GM06990 (cell line): Measurements from ENCODE around the gene OPRD1.
"Not testable (repeated sequence)": the region's sequence is repeated elsewhere in the genome, so short reads cannot be mapped to it uniquely, and the experiment has no call there.

Experiments
- DNase-seq: peaks from one replicate; pipeline ENCODE4 v3.0.0-alpha.2; 2011; ENCODE audit not compliant: insufficient read length; ENCODE audit errors: extremely low read depth
- H3K27me3 ChIP-seq: replicated peaks from 2 replicates; pipeline ENCODE4 v1.6.0; 2011; ENCODE audit warnings: low read length; ENCODE audit not compliant: control insufficient read depth, insufficient read depth
- H3K36me3 ChIP-seq: 2 replicates; pipeline ENCODE4 v1.5.1; 2011; ENCODE audit warnings: low read length; ENCODE audit not compliant: control insufficient read depth, insufficient read depth
- H3K4me3 ChIP-seq: replicated peaks from 2 replicates; pipeline ENCODE4 v1.5.1; 2011; ENCODE audit warnings: low read depth, mild to moderate bottlenecking, control low read depth, low read length
- TF ChIP-seq, protein P1 (sequence below): IDR thresholded peaks from 2 replicates; pipeline ENCODE4 v1.5.1; 2011; ENCODE audit warnings: low read length, control low read depth, mild to moderate bottlenecking, inconsistent platforms; ENCODE audit not compliant: insufficient read depth, poor library complexity, severe bottlenecking

Gene OPRD1

DNA sequence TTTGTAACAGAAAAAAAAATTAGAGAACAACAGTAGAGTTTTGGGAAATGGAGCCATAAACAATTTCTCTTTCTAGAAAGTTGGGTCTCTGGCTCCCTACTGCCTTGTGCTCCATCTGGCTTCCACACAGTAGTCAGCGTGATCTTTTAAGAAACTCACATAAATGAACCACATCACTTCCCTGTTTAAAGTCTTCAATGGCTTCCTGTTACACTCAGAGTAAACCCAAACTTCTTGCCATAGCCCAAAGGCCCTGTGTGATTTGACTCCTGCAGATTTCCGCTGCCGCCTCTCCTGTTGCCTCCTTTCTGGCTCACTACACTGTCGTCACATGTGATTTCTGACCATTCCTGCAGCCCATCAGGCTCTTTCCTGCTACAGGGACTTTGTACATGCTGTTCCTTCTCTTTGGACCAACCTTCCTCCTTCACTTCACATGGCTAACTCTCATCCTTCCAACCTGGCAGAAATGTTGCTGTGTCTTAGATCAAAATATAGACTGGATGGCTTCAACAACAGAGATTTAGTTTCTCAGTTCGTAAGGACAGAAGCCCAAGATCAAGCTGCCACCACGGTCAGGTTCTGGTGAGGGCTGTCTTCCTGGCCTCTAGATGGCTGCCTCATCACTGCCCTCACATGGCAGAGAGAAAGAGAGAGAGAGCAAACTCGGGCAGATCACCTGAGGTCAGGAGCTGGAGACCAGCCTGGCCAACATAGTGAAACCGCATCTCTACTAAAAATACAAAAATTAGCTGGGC lies 34.0 kb downstream of the OPRD1 start:
- peak; percentile 19 for DNase-seq

DNA sequence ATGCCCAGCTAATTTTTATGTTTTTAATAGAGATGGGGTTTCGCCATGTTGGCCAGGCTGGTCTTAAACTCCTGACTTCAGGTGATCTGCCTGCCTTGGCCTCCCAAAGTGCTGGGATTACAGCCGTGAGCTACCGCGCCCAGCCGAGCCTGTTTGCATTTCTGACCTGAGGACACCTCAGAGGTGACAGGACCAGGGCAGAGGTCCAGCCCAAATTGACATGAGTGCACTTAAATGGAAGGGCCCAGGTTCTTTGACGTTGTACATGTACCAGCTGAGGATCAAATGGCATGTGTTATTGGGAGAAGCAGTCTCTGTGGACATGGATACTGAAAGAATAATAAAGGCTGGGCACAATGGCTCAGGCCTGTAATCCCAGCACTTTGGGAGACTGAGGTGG lies 35.2 kb downstream of the OPRD1 start:
- not testable (repeated sequence) for DNase-seq, H3K4me3 ChIP-seq, H3K27me3 ChIP-seq, H3K36me3 ChIP-seq

More for the DNA sequence above, 34.0 kb downstream of the OPRD1 start:
- no peaks in the 10 kb centered on the region for H3K27me3 ChIP-seq
- TF ChIP-seq, protein P1, sequence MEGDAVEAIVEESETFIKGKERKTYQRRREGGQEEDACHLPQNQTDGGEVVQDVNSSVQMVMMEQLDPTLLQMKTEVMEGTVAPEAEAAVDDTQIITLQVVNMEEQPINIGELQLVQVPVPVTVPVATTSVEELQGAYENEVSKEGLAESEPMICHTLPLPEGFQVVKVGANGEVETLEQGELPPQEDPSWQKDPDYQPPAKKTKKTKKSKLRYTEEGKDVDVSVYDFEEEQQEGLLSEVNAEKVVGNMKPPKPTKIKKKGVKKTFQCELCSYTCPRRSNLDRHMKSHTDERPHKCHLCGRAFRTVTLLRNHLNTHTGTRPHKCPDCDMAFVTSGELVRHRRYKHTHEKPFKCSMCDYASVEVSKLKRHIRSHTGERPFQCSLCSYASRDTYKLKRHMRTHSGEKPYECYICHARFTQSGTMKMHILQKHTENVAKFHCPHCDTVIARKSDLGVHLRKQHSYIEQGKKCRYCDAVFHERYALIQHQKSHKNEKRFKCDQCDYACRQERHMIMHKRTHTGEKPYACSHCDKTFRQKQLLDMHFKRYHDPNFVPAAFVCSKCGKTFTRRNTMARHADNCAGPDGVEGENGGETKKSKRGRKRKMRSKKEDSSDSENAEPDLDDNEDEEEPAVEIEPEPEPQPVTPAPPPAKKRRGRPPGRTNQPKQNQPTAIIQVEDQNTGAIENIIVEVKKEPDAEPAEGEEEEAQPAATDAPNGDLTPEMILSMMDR = peak; percentile 50
- no peak overlapping the region for H3K4me3 ChIP-seq
- no peaks in the 10 kb centered on the region for H3K36me3 ChIP-seq

DNA sequence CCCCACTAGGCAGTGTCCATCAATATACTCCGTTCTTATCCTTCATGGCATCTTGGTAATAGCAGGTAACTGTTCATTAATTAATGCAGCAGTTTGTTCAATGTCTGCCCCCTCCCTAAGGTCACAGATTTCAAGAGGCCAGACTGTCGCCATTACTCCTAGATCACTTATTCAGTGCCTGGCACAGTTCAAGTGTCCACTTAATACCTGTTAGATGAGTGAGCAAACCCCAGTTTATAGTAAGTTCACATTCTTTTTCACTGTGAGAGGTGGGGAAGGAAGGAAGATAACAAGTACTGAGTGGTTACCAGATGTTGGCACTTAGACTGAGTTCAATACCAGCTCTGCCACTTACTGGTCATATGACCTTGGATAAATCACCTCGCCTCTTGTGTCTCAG lies 36.4 kb downstream of the OPRD1 start:
- no peak overlapping the region for H3K4me3 ChIP-seq

DNA sequence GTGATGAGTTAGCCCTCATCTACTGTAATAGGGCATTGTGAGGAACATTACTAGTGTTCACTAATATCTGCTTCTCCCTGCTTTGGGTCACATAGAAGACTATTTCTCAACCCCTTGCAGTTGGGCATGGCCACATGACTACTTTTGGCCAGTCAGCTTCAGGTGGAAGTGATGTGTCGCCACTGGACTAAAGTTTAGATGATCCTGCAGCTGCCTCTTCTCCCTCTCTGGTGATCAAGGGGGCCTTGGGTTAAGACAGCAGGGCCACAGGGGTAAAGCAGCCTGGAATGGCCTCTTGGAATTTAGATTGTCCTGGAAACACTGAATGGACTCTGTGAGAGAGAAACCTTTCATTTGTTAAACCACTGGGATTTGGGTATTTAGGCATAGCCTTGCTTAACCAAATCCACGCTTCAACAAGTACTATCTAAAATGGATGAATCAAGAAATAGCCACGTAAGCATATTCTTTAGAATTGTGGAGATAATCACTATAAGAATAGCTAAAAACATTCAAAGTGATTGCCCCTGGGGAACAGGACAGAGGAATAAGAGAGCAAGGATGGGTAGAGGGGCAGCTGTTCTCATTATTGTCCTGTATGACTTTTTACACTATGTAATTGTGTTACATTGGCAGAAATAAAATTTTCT lies 41.2 kb downstream of the OPRD1 start:
- Histone ChIP-seq H3K27me3 (no peaks in the 10 kb centered on the region; the same call in 1 of the 2 replicates), H3K36me3 (no peaks in the 10 kb centered on the region), H3K4me3 (no peak overlapping the region)
- no peak for DNase-seq
- TF ChIP-seq, protein P1 = no peak

More for the DNA sequence above, 36.4 kb downstream of the OPRD1 start:
- H3K27me3 ChIP-seq = no peaks in the 10 kb centered on the region
- no peaks in the 10 kb centered on the region for H3K36me3 ChIP-seq
- no peak for DNase-seq
- TF ChIP-seq, protein P1 = no peak

DNA sequence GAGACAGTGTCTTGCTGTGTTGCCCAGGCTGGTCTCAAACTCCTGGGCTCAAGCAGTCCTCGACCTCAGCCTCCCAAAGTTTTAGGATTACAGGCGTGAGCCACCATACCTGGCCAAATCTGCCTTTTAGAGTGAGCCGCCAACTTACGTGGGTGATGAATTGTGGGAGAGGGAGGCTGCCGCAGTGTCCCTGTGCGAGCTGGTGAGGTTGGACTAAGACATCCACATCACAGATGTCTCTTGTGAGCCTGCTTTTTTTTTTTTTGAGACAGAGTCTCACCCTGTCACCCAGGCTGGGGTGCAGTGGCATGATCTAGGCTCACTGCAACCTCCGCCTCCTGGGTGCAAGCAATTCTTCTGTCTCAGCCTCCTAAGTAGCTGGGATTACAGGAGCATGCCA lies 42.4 kb downstream of the OPRD1 start:
- not testable (repeated sequence) for H3K4me3 ChIP-seq, DNase-seq, H3K36me3 ChIP-seq, H3K27me3 ChIP-seq

DNA sequence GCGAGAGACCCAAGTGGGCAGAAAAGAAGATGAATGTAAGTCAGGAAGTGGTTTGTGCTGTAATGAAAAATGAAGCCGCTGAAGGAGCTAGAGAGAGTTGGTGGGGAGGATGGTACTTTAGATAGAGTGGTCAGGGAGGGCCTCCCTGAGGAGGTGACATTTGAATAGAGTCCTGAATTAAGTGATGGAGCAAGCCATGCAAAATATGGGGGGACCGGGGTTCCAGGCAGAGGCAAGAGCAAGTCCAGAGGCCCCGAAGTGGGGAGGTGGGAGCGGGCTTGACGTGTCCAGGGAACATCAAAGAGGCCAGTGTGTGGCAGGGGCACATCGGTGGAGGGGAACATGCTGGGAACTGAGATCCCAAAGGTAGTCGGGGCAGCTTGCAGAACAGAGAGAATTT lies 43.1 kb downstream of the OPRD1 start:
- no peaks in the 10 kb centered on the region for H3K36me3 ChIP-seq
- TF ChIP-seq, protein P1 = no peak
- H3K27me3 ChIP-seq = no peaks in the 10 kb centered on the region; the same call in 1 of the 2 replicates
- no peak overlapping the region for H3K4me3 ChIP-seq
- DNase-seq = no peak
